ENCODE data around the gene PPP2R2C.

- TF ChIP-seq, protein P1, sequence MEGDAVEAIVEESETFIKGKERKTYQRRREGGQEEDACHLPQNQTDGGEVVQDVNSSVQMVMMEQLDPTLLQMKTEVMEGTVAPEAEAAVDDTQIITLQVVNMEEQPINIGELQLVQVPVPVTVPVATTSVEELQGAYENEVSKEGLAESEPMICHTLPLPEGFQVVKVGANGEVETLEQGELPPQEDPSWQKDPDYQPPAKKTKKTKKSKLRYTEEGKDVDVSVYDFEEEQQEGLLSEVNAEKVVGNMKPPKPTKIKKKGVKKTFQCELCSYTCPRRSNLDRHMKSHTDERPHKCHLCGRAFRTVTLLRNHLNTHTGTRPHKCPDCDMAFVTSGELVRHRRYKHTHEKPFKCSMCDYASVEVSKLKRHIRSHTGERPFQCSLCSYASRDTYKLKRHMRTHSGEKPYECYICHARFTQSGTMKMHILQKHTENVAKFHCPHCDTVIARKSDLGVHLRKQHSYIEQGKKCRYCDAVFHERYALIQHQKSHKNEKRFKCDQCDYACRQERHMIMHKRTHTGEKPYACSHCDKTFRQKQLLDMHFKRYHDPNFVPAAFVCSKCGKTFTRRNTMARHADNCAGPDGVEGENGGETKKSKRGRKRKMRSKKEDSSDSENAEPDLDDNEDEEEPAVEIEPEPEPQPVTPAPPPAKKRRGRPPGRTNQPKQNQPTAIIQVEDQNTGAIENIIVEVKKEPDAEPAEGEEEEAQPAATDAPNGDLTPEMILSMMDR (conservative IDR thresholded peaks at IDR 0.05; ENCODE audit: low read depth in 2 of 2): no peak
- TF ChIP-seq EZH2phosphoT487 (IDR thresholded peaks at IDR 0.05; ENCODE audit: unreplicated experiment) (no peak), EZH2 (IDR thresholded peaks at IDR 0.05; ENCODE audit: low read depth, unreplicated experiment) (no peak), CREB1 (CRISPR knock-in tag; IDR thresholded peaks at IDR 0.05; ENCODE audit: low read depth) (no peak), POLR2AphosphoS5 (IDR thresholded peaks at IDR 0.05; ENCODE audit: low read depth) (no peak), JUNB (IDR thresholded peaks at IDR 0.05; ENCODE audit: unreplicated experiment) (no peak), ZNF114 (CRISPR knock-in tag; IDR thresholded peaks at IDR 0.05) (no peak), REST (IDR thresholded peaks at IDR 0.05; ENCODE audit: unreplicated experiment) (no peak)
- TF ChIP-seq, protein P2, sequence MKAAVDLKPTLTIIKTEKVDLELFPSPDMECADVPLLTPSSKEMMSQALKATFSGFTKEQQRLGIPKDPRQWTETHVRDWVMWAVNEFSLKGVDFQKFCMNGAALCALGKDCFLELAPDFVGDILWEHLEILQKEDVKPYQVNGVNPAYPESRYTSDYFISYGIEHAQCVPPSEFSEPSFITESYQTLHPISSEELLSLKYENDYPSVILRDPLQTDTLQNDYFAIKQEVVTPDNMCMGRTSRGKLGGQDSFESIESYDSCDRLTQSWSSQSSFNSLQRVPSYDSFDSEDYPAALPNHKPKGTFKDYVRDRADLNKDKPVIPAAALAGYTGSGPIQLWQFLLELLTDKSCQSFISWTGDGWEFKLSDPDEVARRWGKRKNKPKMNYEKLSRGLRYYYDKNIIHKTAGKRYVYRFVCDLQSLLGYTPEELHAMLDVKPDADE (IDR thresholded peaks at IDR 0.05): no peak
These were observed 87.9 kb downstream of the PPP2R2C start for GRCh38 chr4:6384541-6384940.

Data from GM23338 (cell line).